22Rv1 (cell line): ENCODE data around the gene FAM89B.

Source experiments
- ZFX ChIP-seq: fragments of 450-650 bp; IDR thresholded peaks from 2 replicates; pipeline ENCODE4 v1.6.1; 2017; ENCODE audit warnings: antibody characterized with exemption, borderline replicate concordance
- TF ChIP-seq, protein P1 (sequence below): fragments of 450-650 bp; IDR thresholded peaks from 2 replicates; pipeline ENCODE4 v1.5.1; 2017; ENCODE audit warnings: mild to moderate bottlenecking

DNA sequence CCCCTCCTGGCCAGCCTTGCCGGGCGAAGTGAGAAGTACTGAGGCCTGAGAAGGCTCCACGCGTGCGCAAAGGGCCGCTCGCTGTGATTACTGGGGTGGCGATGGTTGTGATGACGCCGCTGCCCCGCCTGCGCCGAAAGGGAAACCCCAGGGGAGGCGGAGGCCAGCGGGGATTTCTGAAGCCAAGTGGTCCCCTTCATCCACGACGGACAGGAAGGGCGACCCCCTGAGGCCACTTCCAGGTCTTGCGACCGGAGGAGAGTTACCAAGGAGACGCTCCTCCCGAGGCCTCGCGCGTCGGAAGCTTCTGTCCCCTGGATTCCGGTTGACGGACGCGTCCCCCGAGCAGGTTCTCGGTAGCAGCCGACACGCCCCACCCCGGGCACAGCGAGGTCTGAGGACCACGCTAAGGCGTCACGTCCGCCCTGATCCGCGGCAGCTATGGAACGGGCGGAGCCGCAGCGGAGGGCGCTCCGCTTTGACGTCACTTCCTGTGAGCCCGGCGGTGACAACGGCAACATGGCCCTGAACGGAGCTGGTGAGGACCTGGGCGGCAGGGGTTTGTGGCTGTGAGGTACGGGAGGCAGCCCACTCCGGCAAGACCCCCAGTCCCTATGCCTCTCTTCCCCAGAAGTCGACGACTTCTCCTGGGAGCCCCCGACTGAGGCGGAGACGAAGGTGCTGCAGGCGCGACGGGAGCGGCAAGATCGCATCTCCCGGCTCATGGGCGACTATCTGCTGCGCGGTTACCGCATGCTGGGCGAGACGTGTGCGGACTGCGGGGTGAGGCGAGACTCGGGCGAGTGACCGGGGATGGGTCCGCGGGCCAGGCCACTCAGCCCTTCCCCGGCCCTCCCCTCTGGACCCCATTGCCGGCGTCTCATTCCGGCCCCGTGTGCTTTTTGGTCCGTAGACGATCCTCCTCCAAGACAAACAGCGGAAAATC lies 2.1 kb upstream of the FAM89B start, which contains the start of gene ZNRD2:
- TF ChIP-seq, protein P1, sequence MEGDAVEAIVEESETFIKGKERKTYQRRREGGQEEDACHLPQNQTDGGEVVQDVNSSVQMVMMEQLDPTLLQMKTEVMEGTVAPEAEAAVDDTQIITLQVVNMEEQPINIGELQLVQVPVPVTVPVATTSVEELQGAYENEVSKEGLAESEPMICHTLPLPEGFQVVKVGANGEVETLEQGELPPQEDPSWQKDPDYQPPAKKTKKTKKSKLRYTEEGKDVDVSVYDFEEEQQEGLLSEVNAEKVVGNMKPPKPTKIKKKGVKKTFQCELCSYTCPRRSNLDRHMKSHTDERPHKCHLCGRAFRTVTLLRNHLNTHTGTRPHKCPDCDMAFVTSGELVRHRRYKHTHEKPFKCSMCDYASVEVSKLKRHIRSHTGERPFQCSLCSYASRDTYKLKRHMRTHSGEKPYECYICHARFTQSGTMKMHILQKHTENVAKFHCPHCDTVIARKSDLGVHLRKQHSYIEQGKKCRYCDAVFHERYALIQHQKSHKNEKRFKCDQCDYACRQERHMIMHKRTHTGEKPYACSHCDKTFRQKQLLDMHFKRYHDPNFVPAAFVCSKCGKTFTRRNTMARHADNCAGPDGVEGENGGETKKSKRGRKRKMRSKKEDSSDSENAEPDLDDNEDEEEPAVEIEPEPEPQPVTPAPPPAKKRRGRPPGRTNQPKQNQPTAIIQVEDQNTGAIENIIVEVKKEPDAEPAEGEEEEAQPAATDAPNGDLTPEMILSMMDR, result peak; percentile 79
- TF ChIP-seq ZFX, result no peak
